GM13976 (cell line): ENCODE results near the gene MYO1D.
"Not testable (repeated sequence)": the region's sequence is repeated elsewhere in the genome, so short reads cannot be mapped to it uniquely, and the experiment has no call there.

Experiments
- DNase-seq: peaks from one replicate; pipeline ENCODE4 v3.0.0; 2012; ENCODE audit warnings: low spot score
- CTCF ChIP-seq: IDR thresholded peaks from 2 replicates; pipeline ENCODE4 v1.5.1; 2012; ENCODE audit warnings: borderline replicate concordance, mild to moderate bottlenecking; ENCODE audit not compliant: insufficient read depth; ENCODE audit errors: extremely low read depth, missing control alignments, control extremely low read depth
- in situ Hi-C: fragments of 300-500 bp; cut with MboI; formaldehyde crosslinking; loops from one replicate; pipeline ENCODE4 v1.12.0; 2022; ENCODE audit warnings: low sequenced_read_pairs, mixed read lengths, inconsistent platforms; ENCODE audit not compliant: unreplicated experiment

MYO1D gene

GRCh38 chr17:32741381-32741780 is 135.5 kb downstream of the MYO1D start:
- DNase-seq: no peak
- in situ Hi-C loops: no loop called here
- no peak for TF ChIP-seq CTCF

GRCh38 chr17:32739722-32740121 is 137.2 kb downstream of the MYO1D start:
- no peak for TF ChIP-seq CTCF
- no peak for DNase-seq
- in situ Hi-C loops: no loop called here

GRCh38 chr17:32739151-32739550 is 137.8 kb downstream of the MYO1D start:
- in situ Hi-C loops, DNase-seq: not testable (repeated sequence)

GRCh38 chr17:32733401-32733800 is 143.5 kb downstream of the MYO1D start:
- no peak for TF ChIP-seq CTCF
- no peak for DNase-seq
- in situ Hi-C loops: no loop called here

- DNase-seq: no peak
- in situ Hi-C loops: no loop called here
- no peak for TF ChIP-seq CTCF
These were observed 144.0 kb downstream of the MYO1D start for GRCh38 chr17:32732900-32733299.

GRCh38 chr17:32732296-32732642 is 144.7 kb downstream of the MYO1D start:
- no peak for DNase-seq
- in situ Hi-C loops: no loop called here
- TF ChIP-seq CTCF: no peak

GRCh38 chr17:32731556-32732295 is 145.2 kb downstream of the MYO1D start:
- DNase-seq: no peak
- in situ Hi-C loops: no loop called here
- TF ChIP-seq CTCF: no peak
